Fibroblast of lung (primary cell): ENCODE measurements around the gene SIVA1.

ENCODE experiments used
- CTCF ChIP-seq, 2 donors: IDR thresholded peaks in 1 of 2; conservative IDR thresholded peaks in 1 of 2; 1 replicate in 1 of 2; 2 replicates in 1 of 2; pipeline ENCODE4 v1.5.1; 2011 to 2012; ENCODE audit warnings: low read length in 2 of 2, control low read depth in 1 of 2, inconsistent platforms in 1 of 2, low read depth in 1 of 2, mild to moderate bottlenecking in 1 of 2
- EZH2 ChIP-seq: IDR thresholded peaks from 2 replicates; pipeline ENCODE4 v1.5.1; 2012; ENCODE audit warnings: low read length, control low read depth, mild to moderate bottlenecking; ENCODE audit errors: missing control alignments

- TF ChIP-seq CTCF (conservative IDR thresholded peaks at IDR 0.05 in 1 of 2, IDR thresholded peaks at IDR 0.05 in 1 of 2; ENCODE audit: low read depth in 1 of 2, low read length in 2 of 2) (peak; percentile 6 to 25), EZH2 (no peak)
Observed at GRCh38 chr14:104731320-104732294, 21.3 kb upstream of the SIVA1 start.
